B cell (primary cell): ENCODE results near the gene ANKRD10. TPM values are rescaled to one million over a fixed set of nuclear protein-coding genes. Genes with fewer than 3 reads are reported as not detected.

Experiments used
- ATAC-seq: fragments of 200-7000 bp; cut with Tn5 transposase; one replicate; pipeline ENCODE4 v1.10.0; 2021; ENCODE audit warnings: low read depth, mild to moderate bottlenecking, moderate number of reproducible peaks, moderate library complexity
- CTCF ChIA-PET: fragments of 350-600 bp; sonication (Branson Sonifier 250); formaldehyde crosslinking; loops from one replicate; lab custom pipeline; 2021; ENCODE audit warnings: antibody characterized with exemption, inconsistent platforms; lab: Charles Lee
- POLR2A ChIA-PET: fragments of 350-600 bp; sonication (Branson Sonifier 250); formaldehyde crosslinking; loops from one replicate; lab custom pipeline; 2021; ENCODE audit warnings: antibody characterized with exemption; lab: Charles Lee
- DNase-seq: peaks from one replicate; pipeline ENCODE4 v3.0.0; 2013
- H2AFZ ChIP-seq: 2 replicates; pipeline ENCODE4 v1.6.1; 2012; ENCODE audit warnings: mild to moderate bottlenecking, low read depth, low read length; ENCODE audit not compliant: insufficient read depth, poor library complexity, severe bottlenecking
- H3K27ac ChIP-seq, 2 donors: 1 replicate in 1 of 2; 2 replicates in 1 of 2; pipeline ENCODE4 v1.5.1; 2012 to 2013; ENCODE audit warnings: low read length in 2 of 2, mild to moderate bottlenecking in 2 of 2, moderate library complexity in 1 of 2
- H3K27me3 ChIP-seq, 4 experiments: fragments of 200-600 bp in 1 of 4; sonication (generic) in 1 of 4; replicated peaks in 1 of 4; 1 replicate in 2 of 4; 2 replicates in 2 of 4; pipeline versions ENCODE4 v1.6.1 to v1.7.0; 2013 to 2016; ENCODE audit warnings: low read length in 3 of 4, mild to moderate bottlenecking in 2 of 4, mixed read lengths in 1 of 4, moderate library complexity in 1 of 4; ENCODE audit not compliant: insufficient read depth in 4 of 4, control insufficient read depth in 3 of 4; ENCODE audit errors: control extremely low read depth in 1 of 4
- H3K36me3 ChIP-seq, 2 experiments: replicated peaks in 1 of 2; 1 replicate in 1 of 2; 2 replicates in 1 of 2; pipeline versions ENCODE4 v1.6.1 to v1.7.1; 2013; ENCODE audit warnings: low read length in 1 of 2; ENCODE audit not compliant: insufficient read depth in 2 of 2, control insufficient read depth in 1 of 2; ENCODE audit errors: control extremely low read depth in 1 of 2, extremely low read depth in 1 of 2
- H3K4me1 ChIP-seq, 2 donors: fragments of 200-600 bp in 1 of 2; sonication (generic) in 1 of 2; 1 replicate in 1 of 2; 2 replicates in 1 of 2; pipeline versions ENCODE4 v1.5.1 to v1.6.1; 2013 to 2017; ENCODE audit warnings: low read length in 2 of 2; ENCODE audit not compliant: control insufficient read depth in 2 of 2, insufficient read depth in 2 of 2
- H3K4me2 ChIP-seq: replicated peaks from 2 replicates; pipeline ENCODE3; 2012; ENCODE audit warnings: mild to moderate bottlenecking, low read depth, low read length; ENCODE audit not compliant: poor library complexity, severe bottlenecking
- H3K4me3 ChIP-seq, 5 experiments: fragments of 200-600 bp in 1 of 5; sonication (generic) in 1 of 5; 1 replicate in 3 of 5; 2 replicates in 2 of 5; pipeline versions ENCODE4 v1.5.1 to v1.7.0; 2011 to 2016; ENCODE audit warnings: low read length in 4 of 5, mild to moderate bottlenecking in 4 of 5, low read depth in 2 of 5, control low read depth in 1 of 5, moderate library complexity in 1 of 5; ENCODE audit not compliant: insufficient read depth in 1 of 5; ENCODE audit errors: control extremely low read depth in 1 of 5, extremely low read depth in 1 of 5
- H3K79me2 ChIP-seq: fragments of 200-600 bp; sonication (generic); one replicate; pipeline ENCODE4 v1.6.0; 2016; ENCODE audit warnings: low read length; ENCODE audit not compliant: control insufficient read depth, insufficient read depth
- H3K9ac ChIP-seq: fragments of 200-600 bp; sonication (generic); 2 replicates; pipeline ENCODE4 v1.6.1; 2017; ENCODE audit warnings: mild to moderate bottlenecking, low read length, moderate library complexity
- H3K9me3 ChIP-seq, 3 donors: one replicate each; pipeline versions ENCODE4 v1.6.1 to v1.7.1; 2013; ENCODE audit warnings: low read length in 2 of 3; ENCODE audit not compliant: control insufficient read depth in 2 of 3, insufficient read depth in 1 of 3; ENCODE audit errors: control extremely low read depth in 1 of 3
- H4K20me1 ChIP-seq: 2 replicates; pipeline ENCODE4 v1.6.0; 2012; ENCODE audit warnings: mild to moderate bottlenecking, low read length; ENCODE audit not compliant: insufficient read depth, control insufficient read depth, poor library complexity, severe bottlenecking
- H3K27ac Mint-ChIP-seq: one replicate; pipeline ENCODE4 v1.8.0; 2021; ENCODE audit warnings: mixed read lengths
- H3K27me3 Mint-ChIP-seq: one replicate; pipeline ENCODE4 v1.8.0; 2021; ENCODE audit warnings: mixed read lengths
- H3K4me1 Mint-ChIP-seq: one replicate; pipeline ENCODE4 v1.8.0; 2021; ENCODE audit warnings: mixed read lengths
- H3K4me3 Mint-ChIP-seq: one replicate; pipeline ENCODE4 v1.8.0; 2021; ENCODE audit warnings: mixed read lengths
- H3K9me3 Mint-ChIP-seq: one replicate; pipeline ENCODE4 v1.8.0; 2022; ENCODE audit warnings: mixed read lengths; ENCODE audit not compliant: insufficient read depth
- EZH2 ChIP-seq: IDR thresholded peaks from 2 replicates; pipeline ENCODE4 v1.6.1; 2012; ENCODE audit warnings: borderline replicate concordance, low read depth, mild to moderate bottlenecking, moderate library complexity, low read length; ENCODE audit not compliant: insufficient read depth, poor library complexity, severe bottlenecking
- WGBS: methylation state at CpG from one replicate; pipeline ENCODE4 v1.1.5; 2013; ENCODE audit warnings: missing lambda C conversion rate; ENCODE audit not compliant: insufficient coverage; 5-methylcytosine and 5-hydroxymethylcytosine counted together
- intact Hi-C: fragments of 100-400 bp; cut with micrococcal nuclease; formaldehyde crosslinking; loops from one replicate; pipeline ENCODE4 v1.10.0; 2022
- polyA plus RNA-seq: library from polyadenylated mRNA; depleted of rRNA; stranded (reverse); fragments of >200 nt; gene quantifications from 2 replicates; pipeline ENCODE4 v1.2.3, GENCODE V29; 2012
- total RNA-seq, 2 donors: library from RNA; stranded (reverse); fragments of 120-200 nt in 1 of 2; gene quantifications; 1 replicate in 1 of 2; 2 replicates in 1 of 2; pipeline versions ENCODE4 v1.2.3 to v1.2.4, GENCODE V29; 2013 to 2022
- TF ChIP-seq, protein P1 (sequence below): fragments of 200-600 bp; IDR thresholded peaks from one replicate; pipeline ENCODE4 v1.8.0; 2022; ENCODE audit warnings: antibody characterized with exemption, mild to moderate bottlenecking

The ANKRD10 gene
- total and polyA plus RNA-seq, 2 donors (not counting 1 experiment from before 2014, with no cell fraction given): 142 to 256 TPM

DNA sequence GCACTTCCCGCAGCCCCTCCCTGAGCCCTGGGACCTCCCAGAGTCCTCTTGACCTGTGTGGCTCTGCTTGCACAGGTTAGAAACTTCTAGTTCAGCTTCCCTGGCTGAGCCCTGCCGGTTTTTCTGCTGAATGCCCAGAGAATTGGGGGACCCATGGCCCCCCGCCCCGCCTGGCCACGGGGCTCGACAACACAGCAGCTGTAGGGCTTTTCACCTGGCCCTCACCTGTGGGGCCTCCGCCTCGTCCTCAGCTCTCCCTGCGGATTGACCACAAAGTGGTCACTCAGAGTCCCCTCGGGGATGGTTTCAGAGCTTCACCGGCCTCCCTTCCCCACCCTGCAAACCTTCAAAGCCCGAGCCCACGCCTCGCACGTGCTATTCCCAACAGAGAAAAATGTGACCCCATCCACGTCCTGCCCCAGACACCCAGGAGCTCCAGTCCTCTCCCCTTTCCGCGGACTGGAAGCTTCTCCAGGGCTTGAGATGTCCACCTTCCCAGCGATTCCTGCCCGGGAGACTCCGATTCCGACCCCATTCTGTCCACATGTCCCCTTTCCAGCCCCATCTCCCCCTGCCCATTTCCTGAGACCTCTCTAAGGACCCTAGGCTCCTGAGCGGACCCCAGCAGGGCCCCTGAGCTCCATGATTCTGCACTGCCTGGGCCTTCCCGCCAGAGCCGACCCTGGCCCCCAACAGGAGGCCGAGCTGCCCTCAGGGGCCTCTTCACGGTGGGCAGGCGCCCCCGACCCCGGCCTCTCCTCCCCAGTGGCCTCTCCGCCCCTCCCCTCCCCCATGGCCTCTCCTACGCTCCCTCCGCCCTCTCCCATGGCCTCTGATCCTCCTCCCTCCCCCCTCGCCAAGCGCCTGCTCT lies 41.9 kb downstream of the ANKRD10 start:
- CTCF ChIA-PET: no interaction called here
- H3K79me2 ChIP-seq: no peaks in the 10 kb centered on the region
- no peak overlapping the region for H3K4me3 Mint-ChIP-seq
- no peak overlapping the region for H3K27ac ChIP-seq
- no peak overlapping the region for H3K27ac Mint-ChIP-seq
- H3K4me1 ChIP-seq: peaks cover 18 to 20% of the 10 kb centered on the region in 2 donors
- TF ChIP-seq, protein P1, sequence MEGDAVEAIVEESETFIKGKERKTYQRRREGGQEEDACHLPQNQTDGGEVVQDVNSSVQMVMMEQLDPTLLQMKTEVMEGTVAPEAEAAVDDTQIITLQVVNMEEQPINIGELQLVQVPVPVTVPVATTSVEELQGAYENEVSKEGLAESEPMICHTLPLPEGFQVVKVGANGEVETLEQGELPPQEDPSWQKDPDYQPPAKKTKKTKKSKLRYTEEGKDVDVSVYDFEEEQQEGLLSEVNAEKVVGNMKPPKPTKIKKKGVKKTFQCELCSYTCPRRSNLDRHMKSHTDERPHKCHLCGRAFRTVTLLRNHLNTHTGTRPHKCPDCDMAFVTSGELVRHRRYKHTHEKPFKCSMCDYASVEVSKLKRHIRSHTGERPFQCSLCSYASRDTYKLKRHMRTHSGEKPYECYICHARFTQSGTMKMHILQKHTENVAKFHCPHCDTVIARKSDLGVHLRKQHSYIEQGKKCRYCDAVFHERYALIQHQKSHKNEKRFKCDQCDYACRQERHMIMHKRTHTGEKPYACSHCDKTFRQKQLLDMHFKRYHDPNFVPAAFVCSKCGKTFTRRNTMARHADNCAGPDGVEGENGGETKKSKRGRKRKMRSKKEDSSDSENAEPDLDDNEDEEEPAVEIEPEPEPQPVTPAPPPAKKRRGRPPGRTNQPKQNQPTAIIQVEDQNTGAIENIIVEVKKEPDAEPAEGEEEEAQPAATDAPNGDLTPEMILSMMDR: no peak
- TF ChIP-seq EZH2: no peak
- intact Hi-C loops: no loop called here
- H3K27me3 Mint-ChIP-seq: peaks cover 24% of the 10 kb centered on the region
- no peak overlapping the region for H2AFZ ChIP-seq
- ATAC-seq (no peak), DNase-seq (no peak)
- no peak overlapping the region for H3K4me2 ChIP-seq
- 89% methylated on average over 33 of the region's 35 CpGs for WGBS
- POLR2A ChIA-PET: no interaction called here
- H3K4me1 Mint-ChIP-seq: peaks cover 11% of the 10 kb centered on the region
- H3K9me3 ChIP-seq: peaks cover 0 to 9% (median 0%) of the 10 kb centered on the region in 3 donors
- no peaks in the 10 kb centered on the region for H3K36me3 ChIP-seq
- no peak overlapping the region for H3K4me3 ChIP-seq
- peaks cover 0 to 42% (median 12%) of the 10 kb centered on the region in 4 experiments for H3K27me3 ChIP-seq
- no peaks in the 10 kb centered on the region for H4K20me1 ChIP-seq
- no peaks in the 10 kb centered on the region for H3K9me3 Mint-ChIP-seq
- no peak overlapping the region for H3K9ac ChIP-seq
